Measurements from ENCODE around the gene GAGE13. TPM values are rescaled to one million over a fixed set of nuclear protein-coding genes. Genes with fewer than 3 reads are reported as not detected.

The GAGE13 gene
- total and polyA plus RNA-seq, 2 of the 13 experiments (the other 11 are each of a cell fraction or from before 2014, with no cell fraction given), result not detected

GRCh38 chrX:49308604-49309269 is 22.6 kb upstream of the GAGE13 start:
- Histone ChIP-seq H3K4me2 (ENCODE audit: low read depth, low read length) (peak overlapping the region; percentile 60), H3K4me3 (replicated peaks in 1 of 3; ENCODE audit: insufficient read depth in 1 of 3, low read depth in 2 of 3, low read length in 3 of 3) (peak overlapping the region; percentile 7 to 33 (median 28); a peak in 4 of 6 replicates), H2AFZ (ENCODE audit: low read length) (no peak overlapping the region), H3K27me3 (ENCODE audit: control insufficient read depth in 1 of 2, insufficient read depth in 2 of 2, low read length in 2 of 2) (no peaks in the 10 kb centered on the region; a peak in 1 of 5 replicates), H3K9me3 (ENCODE audit: low read length) (no peaks in the 10 kb centered on the region), H3K9ac (ENCODE audit: insufficient read depth, low read depth, low read length) (no peak overlapping the region), H3K36me3 (replicated peaks in 1 of 2; ENCODE audit: control insufficient read depth in 1 of 2, insufficient read depth in 2 of 2, low read length in 2 of 2) (no peaks in the 10 kb centered on the region), H4K20me1 (ENCODE audit: insufficient read depth, low read length) (no peaks in the 10 kb centered on the region), H3K27ac (ENCODE audit: extremely low read length, insufficient read depth, low read length) (no peak overlapping the region), H3K4me1 (ENCODE audit: insufficient read depth, low read length) (no peaks in the 10 kb centered on the region), H3K79me2 (ENCODE audit: insufficient read depth, low read length) (no peaks in the 10 kb centered on the region)
- TF ChIP-seq HMG20A (CRISPR knock-in tag; IDR thresholded peaks at IDR 0.05; ENCODE audit: borderline replicate concordance), result no peak
- no peak for TF ChIP-seq KAT8 (CRISPR knock-in tag; IDR thresholded peaks at IDR 0.05)
- TF ChIP-seq ZBTB2 (CRISPR knock-in tag; IDR thresholded peaks at IDR 0.05; ENCODE audit: low read depth), result no peak
- TF ChIP-seq ZNF580 (CRISPR knock-in tag; IDR thresholded peaks at IDR 0.05; ENCODE audit: borderline replicate concordance, low read depth), result no peak
- no peak for TF ChIP-seq PHB2 (IDR thresholded peaks at IDR 0.05; ENCODE audit: partially characterized antibody)
- no peak for TF ChIP-seq ZNF143 (CRISPR knock-in tag; IDR thresholded peaks at IDR 0.05)
- peak; percentile 21 for FAIRE-seq
- no peak for DNase-seq (ENCODE audit: low spot score)
- WGBS (ENCODE audit: low lambda C conversion rate), result 50% methylated on average over 15 of the region's 15 CpGs
- ChIA-PET CTCF (ENCODE audit: low intra/inter-chr PET ratio, low total read pairs) (no interaction called here), POLR2A (no interaction called here)
- intact Hi-C loops (cut with micrococcal nuclease; ENCODE audit: unreplicated experiment) (no loop called here), in situ Hi-C loops (cut with HindIII; ENCODE audit: extremely low pct_ligation_motif_present, low pct_unique_long_range_greater_than_20kb) (no loop called here)
- ATAC-seq, result peak; percentile 53
- BruUV-seq (replicated peaks), result no TSS peak

Data from HepG2 (cell line).